ENCODE measurements around the gene BTBD16. TPM values are rescaled to one million over a fixed set of nuclear protein-coding genes. Genes with fewer than 3 reads are reported as not detected.

Gene BTBD16
- total and polyA plus RNA-seq, 2 experiments from 2014 or later = 0.09 to 0.16 TPM

- peak in 1 of 2 donors; percentile 43 for DNase-seq (ENCODE audit: low read depth in 1 of 2, low spot score in 1 of 2)
- H3K4me3 ChIP-seq = no peak overlapping the region
- H3K27ac ChIP-seq = peak overlapping the region; percentile 1
- peaks cover 43% of the 10 kb centered on the region for H3K36me3 ChIP-seq
- no peaks in the 10 kb centered on the region for H3K27me3 ChIP-seq
- peaks cover 19% of the 10 kb centered on the region for H3K4me1 ChIP-seq (ENCODE audit: low read depth)
- no peaks in the 10 kb centered on the region for H3K9me3 ChIP-seq (ENCODE audit: low read depth)
- TF ChIP-seq CTCF (IDR thresholded peaks at IDR 0.05; ENCODE audit: low read depth, low read length) = no peak
Measured at GRCh38 chr10:122236690-122237306, 34.3 kb upstream of the BTBD16 start.

GRCh38 chr10:122237331-122237990, 33.6 kb upstream of the BTBD16 start:
- peaks cover 47% of the 10 kb centered on the region for H3K36me3 ChIP-seq
- no peak for TF ChIP-seq CTCF (IDR thresholded peaks at IDR 0.05; ENCODE audit: low read depth, low read length)

GRCh38 chr10:122239578-122240257, 31.4 kb upstream of the BTBD16 start:
- no peaks in the 10 kb centered on the region for H3K9me3 ChIP-seq (ENCODE audit: low read depth)
- H3K36me3 ChIP-seq = peaks cover 59% of the 10 kb centered on the region
- H3K27me3 ChIP-seq = no peaks in the 10 kb centered on the region
- peak in 1 of 2 donors; percentile 10 for DNase-seq (ENCODE audit: low read depth in 1 of 2, low spot score in 1 of 2)
- no peak overlapping the region for H3K4me3 ChIP-seq
- H3K27ac ChIP-seq = no peak overlapping the region
- no peak for TF ChIP-seq CTCF (IDR thresholded peaks at IDR 0.05; ENCODE audit: low read depth, low read length)
- peaks cover 14% of the 10 kb centered on the region for H3K4me1 ChIP-seq (ENCODE audit: low read depth)

More at GRCh38 chr10:122237331-122237990, 33.6 kb upstream of the BTBD16 start:
- no peak for DNase-seq (ENCODE audit: low read depth in 1 of 2, low spot score in 1 of 2)
- no peaks in the 10 kb centered on the region for H3K27me3 ChIP-seq
- no peak overlapping the region for H3K27ac ChIP-seq
- no peaks in the 10 kb centered on the region for H3K9me3 ChIP-seq (ENCODE audit: low read depth)
- no peak overlapping the region for H3K4me3 ChIP-seq
- H3K4me1 ChIP-seq (ENCODE audit: low read depth) = peaks cover 19% of the 10 kb centered on the region

- Histone ChIP-seq H3K4me1 (ENCODE audit: low read depth) (peaks cover 14% of the 10 kb centered on the region), H3K4me3 (no peak overlapping the region), H3K27me3 (no peaks in the 10 kb centered on the region), H3K27ac (no peak overlapping the region), H3K9me3 (ENCODE audit: low read depth) (no peaks in the 10 kb centered on the region), H3K36me3 (peaks cover 59% of the 10 kb centered on the region)
- DNase-seq (ENCODE audit: low read depth in 1 of 2, low spot score in 1 of 2) = no peak
- TF ChIP-seq CTCF (IDR thresholded peaks at IDR 0.05; ENCODE audit: low read depth, low read length) = no peak
Measured at GRCh38 chr10:122240401-122240800, 30.7 kb upstream of the BTBD16 start.

GRCh38 chr10:122241836-122242235, 29.3 kb upstream of the BTBD16 start:
- TF ChIP-seq CTCF (IDR thresholded peaks at IDR 0.05; ENCODE audit: low read depth, low read length) = no peak
- Histone ChIP-seq H3K9me3 (ENCODE audit: low read depth) (no peaks in the 10 kb centered on the region), H3K4me3 (no peak overlapping the region), H3K36me3 (peaks cover 56% of the 10 kb centered on the region), H3K27ac (no peak overlapping the region), H3K27me3 (no peaks in the 10 kb centered on the region), H3K4me1 (ENCODE audit: low read depth) (peaks cover 6% of the 10 kb centered on the region)
- no peak for DNase-seq (ENCODE audit: low read depth in 1 of 2, low spot score in 1 of 2)
